Mesenteric fat pad (tissue), 1 donor: ENCODE results near the gene DOCK1. TPM values are rescaled to one million over a fixed set of nuclear protein-coding genes. Genes with fewer than 3 reads are reported as not detected.
"Not testable (repeated sequence)": the region's sequence is repeated elsewhere in the genome, so short reads cannot be mapped to it uniquely, and the experiment has no call there.

Experiments used
- DNase-seq: peaks from one replicate; pipeline ENCODE4 v3.0.0-alpha.2; 2020; ENCODE audit warnings: low spot score
- total RNA-seq: library from RNA; stranded (reverse); fragmentation: NEBNext Ultra II Directional; extraction: Animal tissue kit (Norgen Biotek cat#: 25700); gene quantifications from one replicate; pipeline ENCODE4 v1.2.1, GENCODE V29; 2021
- donor health status: DM: yes; HTN: yes; CAD: no.

DOCK1 gene
- total RNA-seq, 1 donor from 2014 or later = 46.0 TPM

DNA sequence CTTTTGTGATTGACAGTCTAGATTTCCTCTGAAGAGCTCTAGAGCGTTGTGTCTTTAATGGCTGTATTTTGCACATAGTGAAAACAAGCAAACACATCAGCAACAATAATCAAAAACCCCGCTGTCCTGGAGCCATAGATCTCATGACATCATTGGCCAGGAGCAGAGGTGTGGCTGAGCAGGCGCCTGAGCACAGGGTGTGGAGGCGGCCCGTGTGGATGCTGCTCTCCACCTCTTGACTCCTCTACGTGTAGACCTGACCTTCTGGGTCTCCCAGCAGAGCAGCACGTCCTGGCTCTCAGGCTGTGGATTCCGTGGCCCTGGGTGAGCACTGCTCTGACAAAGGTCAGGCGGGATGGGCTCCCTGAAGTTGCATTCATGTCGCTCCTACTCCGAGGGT, 354.1 kb downstream of the DOCK1 start:
- DNase-seq = no peak

DNA sequence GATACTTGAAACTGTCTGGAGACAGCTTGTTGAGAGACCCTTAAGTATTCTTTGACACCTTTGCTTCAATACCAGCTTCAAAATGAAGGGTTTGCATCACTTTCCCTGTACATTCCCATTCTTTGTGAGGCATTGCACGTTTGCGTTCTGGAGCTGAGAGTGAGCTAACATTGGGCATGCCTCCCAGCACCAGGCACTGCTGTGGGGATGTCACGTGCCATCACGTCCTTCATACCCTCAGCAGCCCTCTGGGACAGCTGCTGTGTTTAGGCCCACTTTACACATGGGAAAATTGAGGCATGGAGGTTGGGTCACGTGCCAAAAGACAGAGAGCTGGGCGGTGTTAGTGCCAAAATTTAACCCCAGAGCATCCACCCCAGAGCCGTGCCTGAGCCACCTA, 357.4 kb downstream of the DOCK1 start:
- DNase-seq = no peak

DNA sequence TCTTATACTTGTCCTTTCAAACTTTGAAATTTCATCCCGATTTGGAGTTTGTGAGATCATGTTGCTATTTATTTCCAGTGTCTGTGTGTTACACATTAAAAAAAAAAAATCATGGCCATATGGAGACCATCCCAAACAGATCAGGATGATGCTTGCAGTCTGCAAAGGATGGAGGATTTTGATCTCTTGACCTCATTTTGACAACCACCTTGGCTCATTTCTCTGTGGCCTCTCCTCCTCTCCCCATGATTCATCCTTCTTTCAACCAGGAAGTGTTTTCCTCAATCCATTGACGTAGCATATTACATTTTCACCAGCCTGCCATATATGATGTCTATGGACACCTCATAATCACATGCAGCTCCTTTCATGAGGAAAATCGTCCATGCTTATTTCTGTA, 360.1 kb downstream of the DOCK1 start:
- DNase-seq = no peak

DNA sequence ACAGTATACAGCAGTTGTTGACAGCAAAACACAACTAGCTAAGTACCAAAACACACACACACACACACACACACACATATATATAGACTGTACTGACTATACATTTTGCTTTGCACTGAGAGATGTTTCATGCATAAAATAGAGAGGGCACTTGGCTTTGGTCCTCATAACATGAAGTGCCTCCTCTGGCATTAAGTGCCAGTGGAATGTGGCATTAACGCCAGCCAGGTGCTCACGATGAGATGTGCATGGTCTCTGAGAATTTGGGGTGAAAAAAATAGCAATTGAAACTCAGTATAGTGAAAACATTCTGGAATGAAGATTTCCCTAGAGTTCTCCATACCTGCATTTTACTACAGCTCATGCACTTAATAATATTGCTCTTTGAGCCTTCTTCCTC, 361.2 kb downstream of the DOCK1 start:
- no peak for DNase-seq

DNA sequence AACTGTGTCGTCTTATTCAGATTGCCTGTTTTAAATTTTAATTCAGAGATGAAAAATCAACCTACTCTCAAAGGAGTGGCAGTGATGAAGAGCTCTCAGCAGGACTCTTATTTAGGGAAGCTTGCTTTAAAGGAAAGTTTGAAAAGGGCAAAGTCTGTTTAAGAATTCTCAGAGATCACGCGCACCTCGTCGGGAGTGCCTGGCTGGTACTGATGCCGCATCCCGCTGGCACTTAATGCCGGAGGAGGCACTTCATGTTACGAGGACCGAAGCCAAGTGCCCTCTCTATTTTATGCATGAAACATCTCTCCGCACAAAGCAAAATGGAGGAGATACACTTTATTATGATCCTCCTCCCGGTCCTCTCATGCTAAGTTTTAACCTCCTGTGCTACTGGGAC, 362.2 kb downstream of the DOCK1 start:
- DNase-seq = no peak

DNA sequence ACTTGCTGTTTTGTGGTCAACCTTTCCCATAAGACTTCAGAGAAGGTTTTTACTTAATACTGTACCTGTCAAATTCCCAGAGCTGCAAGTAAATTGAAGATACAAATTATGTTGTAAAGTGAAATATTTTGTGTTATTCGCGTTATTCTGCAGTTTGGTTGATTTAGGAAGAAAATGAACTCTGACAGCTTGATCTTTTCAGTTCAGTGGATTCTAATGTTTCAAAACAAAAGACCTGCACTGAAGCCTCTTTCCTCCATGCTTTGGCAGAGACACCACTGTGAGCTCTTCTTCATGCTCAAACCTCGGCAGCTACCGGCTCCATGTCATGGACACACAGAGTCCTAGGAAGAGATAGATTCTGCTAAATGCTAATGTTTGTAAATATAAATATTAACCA, 366.8 kb downstream of the DOCK1 start:
- no peak for DNase-seq

DNA sequence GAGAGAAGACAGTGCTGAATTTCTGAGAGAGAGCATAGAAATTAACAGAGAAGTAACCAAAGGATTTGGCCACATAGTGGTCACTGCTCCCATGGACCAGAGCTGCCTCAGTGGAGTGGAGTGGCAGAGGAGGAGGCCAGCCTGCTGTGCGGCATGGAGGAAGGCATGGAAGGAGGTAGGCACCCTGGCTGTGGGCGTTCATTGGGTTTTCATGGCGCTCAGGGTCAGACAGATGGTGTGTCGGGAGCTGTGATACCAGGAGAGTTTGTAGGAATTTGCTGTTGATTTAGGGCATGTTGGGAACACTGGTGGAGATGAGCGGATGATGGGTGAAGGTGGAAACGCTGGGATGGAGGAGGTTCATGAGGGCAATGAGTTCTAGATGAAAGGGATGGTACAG, 370.0 kb downstream of the DOCK1 start:
- DNase-seq = no peak

DNA sequence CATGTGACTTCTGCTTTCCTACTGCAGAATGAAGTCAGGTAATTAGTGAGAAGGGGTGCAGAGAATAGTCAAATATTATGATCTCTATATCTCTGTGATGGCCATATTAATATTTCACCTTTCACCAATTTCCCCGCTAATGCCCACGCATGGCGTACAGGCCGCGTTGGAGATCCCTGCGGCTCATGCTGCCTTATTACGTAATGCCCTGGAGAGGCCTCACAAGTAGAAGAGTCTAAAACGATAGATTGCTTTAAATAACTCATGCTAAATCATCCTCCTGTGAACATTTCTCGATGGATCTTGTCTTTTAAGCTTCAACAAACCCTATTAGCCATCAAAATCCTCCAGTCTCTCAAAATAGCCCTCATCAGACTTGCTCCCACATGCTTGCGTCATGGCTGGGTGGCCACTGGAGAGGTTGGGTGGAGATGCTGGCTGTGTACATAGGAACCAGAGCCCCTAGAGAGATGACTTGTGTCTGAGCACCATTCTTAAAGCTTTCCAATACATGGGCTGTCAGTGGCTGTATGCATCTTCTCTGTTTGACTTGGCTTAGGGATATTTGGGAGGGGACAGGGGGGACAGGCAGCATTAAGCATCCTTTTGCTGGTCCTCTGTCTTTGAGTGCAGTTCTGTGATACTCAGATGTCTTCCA, 370.7 kb downstream of the DOCK1 start:
- DNase-seq = no peak

DNA sequence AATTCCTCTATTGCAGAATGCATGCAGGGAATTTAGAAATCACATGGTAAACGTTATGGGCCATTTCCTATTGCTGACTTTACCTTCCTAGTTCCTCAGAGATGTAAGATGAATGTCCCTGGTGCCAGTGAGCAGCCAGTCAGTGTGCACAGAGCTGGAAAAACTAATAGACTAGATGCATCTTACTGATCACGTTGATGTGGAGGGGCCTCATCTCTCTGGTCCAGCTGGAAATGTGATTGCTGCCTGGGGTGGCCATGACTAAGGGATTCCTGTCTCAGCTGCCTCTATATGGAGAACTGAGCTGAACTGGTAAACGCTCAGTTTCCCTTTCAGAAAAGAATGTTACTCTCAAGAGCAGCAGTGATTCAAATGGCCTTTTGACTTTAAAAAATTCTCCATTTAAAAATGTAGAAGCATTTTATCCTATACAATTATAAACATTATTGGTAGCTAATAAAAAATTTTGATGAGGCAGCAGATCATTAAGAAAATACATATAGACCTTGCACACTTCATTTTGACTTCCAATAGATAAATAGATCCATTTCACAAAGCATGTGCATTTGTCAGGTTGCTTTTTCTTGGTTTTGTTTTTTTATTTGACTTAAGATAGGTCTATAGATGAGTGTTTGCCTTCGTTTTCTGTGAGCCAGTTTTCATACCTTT, 371.7 kb downstream of the DOCK1 start:
- DNase-seq = no peak

DNA sequence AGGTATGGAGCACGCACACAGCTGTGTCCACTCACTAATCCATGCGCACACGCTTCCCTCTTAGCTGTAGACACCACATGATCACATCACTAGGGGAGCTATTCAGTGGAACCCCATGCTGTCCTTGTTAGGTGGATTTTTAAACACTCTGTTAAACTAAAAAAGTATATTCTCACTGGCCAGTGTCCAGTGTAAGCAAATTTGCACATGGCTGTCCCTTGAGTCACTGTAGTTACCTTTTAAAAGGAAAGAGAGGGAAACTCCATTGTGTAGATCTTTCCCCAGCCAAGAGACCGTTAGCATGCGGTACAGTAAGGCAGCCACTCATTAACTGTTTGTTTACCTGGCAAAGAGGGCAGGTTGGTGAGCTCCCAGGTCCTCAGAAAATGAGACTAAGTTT, 372.8 kb downstream of the DOCK1 start:
- DNase-seq = no peak

DNA sequence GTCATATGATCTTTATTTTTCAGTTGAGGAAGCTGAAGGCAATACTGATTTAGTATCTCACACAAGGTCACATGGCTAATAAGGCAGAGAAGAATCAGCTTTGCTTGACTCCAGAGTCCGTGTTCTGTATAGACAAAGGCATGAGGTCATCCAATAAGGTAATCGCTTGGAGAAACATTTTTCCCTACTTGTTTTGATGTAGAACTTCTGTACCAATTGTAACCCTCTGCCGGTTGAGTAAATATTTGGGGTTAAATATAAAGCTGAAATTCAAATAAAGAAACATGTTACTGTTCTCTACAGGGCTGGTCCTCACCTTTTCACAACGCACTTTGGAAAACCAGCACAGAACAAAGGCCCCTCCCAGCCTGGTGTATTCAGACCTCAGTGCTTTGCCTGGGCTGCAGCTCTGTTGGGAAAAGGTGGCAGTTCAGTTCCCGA, 374.1 kb downstream of the DOCK1 start:
- no peak for DNase-seq

DNA sequence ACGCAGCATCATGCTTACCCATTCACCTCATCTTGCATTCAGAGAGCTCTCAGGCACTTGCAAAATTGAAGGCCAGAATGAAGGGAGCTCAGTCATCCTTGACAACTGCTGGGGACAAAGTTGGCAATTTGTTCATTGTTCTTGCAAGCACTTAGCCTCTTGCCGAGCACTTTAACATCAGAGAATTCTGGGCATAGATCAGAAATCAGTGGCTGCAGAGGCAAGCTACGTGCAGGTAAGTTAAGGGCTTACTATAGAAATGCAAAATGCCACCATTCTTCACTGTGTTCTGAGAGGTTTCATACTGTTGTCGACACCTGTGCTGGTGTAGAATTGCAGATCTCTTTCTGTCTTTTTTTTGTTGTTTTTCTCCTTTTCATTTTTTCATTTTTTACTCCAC, 375.2 kb downstream of the DOCK1 start:
- DNase-seq = no peak

DNA sequence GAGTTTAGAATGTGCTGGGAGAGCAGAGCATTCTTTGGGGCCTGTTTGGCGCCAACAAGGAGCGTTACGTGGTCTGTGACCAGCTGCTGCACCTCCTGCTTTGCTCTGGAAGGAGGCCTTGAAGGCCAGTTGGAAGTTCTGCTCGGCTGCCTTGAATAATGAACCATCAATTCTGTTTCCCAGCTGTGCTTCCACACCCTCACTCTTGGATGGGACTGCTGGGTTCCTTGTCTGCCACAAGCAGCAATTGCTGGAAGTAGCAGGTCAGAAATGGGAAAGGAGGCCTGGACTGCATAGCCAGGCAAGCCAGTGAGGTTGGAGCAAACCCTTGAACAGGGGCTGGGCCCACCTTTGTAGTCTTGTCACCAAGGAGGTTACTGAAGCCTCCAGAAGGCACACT, 377.8 kb downstream of the DOCK1 start:
- no peak for DNase-seq

DNA sequence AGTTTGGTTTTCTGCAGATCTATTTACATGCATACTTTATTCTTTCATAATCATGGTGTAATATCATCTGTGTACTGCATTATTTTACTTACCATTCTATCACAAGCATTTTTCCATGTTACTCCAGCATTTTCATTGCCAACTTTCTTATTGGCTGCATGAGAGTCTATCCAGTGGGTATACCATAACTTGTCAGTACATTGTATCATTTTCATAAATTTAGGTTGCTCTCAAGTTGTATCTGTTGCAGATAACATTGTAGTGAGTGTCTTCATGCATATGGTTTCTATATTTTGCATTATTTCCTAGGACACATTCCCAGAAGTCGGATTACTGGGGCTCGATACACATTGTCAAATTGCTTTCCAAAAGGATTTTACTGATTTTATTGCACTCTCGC, 378.3 kb downstream of the DOCK1 start:
- DNase-seq = no peak

DNA sequence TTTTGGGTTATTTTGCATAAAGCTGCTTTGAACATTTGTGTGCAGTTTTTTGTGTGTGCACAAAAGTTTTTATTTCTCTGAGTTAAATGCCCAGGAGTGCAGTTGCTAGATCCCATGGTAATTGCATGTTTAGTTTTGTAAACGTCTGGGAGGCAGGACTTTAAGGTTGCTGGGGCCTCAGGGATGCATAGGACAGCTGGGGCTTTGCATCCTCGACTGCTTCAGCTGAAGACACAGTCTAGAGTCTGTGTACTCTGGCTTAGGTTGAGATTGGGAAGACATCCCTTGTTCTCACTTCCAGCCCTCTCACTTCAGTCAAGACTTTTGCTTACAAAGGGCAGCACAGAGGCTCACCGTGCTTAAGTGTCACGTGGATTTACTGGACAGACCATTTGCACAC, 385.6 kb downstream of the DOCK1 start:
- no peak for DNase-seq

DNA sequence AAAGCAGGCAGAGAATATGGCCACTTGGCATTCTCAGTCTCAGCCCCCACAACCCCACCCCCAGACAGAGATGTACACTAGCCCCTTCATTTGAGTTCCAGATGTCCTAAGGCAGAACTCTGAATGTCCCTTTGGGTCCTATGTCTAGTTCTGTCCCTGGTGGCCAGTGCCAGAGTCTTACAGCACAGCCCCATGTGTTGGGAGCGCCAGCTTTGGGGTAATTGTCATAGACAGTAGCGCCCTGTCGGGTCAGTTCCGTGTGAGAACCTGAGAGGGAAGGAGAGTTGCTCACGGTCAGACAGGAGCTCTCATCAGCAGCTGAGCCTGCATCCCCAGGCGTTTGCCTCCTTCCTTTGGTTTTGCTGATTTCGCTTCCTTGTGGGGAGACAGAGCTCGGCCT, 386.1 kb downstream of the DOCK1 start:
- no peak for DNase-seq

DNA sequence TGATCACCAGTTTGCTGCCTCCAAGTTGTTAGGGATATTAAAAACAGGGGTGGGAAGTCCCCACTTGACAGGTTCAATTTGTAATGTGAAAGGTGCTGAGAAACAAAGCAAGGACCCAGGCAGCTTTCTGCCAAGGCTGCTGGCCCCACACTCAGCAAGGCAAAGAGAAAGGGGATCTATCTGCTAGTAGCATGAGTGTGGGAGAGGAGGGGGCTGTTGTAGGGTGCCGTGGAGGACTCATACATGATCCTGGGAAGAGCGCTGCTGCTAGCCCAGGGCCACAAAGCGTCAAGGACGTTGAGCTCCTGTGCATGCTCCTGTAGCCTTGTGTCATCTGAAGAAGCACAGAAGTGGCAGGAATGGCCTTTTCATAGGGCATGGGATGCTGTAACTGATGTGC, 387.7 kb downstream of the DOCK1 start:
- DNase-seq = no peak

DNA sequence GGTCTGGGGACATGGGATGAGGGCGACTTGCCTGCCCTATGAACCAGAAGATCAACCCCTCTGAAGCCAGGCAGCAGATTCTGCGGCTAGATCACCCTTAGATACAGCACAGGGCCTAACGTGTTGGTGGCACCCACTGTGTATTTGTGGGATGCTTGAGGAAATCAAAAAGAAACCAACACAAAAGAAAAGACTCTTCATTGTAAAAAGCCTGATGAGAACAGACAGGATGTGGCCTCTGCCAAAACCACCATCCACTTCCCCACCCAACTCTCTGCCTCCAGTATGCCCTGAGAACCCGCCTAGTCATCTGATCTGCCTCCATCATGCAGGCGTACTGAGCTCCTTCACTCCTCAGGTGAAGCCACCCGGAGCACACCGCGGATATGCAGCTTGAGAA, 388.4 kb downstream of the DOCK1 start:
- DNase-seq = no peak

DNA sequence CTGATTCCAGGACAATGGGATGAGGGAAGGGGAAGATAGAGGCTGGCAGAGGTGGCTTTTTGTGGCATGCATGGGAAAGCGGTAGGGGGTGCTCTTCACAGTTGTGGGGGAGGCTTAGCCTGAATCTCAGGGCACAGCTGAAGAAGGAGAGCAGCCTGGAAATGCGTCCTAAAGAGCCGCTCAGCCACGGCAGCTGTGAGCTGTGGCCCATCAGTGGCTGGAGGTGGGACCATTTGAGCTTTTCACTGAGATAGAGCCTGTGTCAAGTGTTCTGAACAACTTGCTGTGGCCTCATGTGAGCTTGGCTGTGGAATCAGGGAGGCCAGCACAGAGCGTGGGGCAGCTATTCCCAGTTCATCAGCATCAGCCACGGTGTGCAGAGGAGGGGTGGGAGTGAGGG, 391.5 kb downstream of the DOCK1 start:
- DNase-seq = no peak

DNA sequence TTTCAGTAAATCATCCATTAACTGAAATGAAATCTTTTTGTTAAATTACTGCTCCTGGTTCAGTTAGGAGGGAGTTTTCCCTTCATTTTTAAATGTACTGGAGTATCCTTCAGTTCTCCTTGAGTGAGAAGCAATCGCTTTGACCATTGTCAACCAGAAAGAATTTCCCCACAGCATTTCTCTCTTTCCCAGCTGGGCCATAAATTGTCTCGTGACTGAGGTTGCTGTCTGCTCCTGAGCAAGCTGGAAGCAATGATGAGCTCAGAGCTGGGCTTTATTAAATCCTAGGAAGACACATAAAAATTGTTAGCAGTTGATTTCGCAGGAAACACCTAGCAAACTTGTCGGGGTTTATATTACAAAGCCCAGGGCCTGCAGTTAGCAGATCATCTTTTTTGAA, 393.2 kb downstream of the DOCK1 start:
- DNase-seq = no peak

DNA sequence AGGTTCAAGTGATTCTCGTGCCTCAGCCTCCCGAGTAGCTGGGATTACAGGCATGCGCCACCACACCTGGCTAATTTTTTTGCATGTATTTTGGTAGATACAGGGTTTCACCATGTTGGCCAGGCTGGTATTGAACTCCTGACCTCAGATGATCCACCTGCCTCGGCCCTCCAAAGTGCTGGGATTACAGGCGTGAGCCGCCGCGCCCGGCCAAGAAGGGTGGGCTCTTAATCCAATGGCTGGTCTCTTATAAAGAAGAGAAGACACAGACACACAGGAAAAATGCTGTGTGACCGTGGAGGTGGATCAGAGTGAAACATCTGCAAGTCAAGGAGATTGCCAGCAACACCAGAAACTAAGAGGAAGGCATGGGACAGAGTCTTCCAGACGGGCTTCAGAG, 394.0 kb downstream of the DOCK1 start:
- DNase-seq = not testable (repeated sequence)

DNA sequence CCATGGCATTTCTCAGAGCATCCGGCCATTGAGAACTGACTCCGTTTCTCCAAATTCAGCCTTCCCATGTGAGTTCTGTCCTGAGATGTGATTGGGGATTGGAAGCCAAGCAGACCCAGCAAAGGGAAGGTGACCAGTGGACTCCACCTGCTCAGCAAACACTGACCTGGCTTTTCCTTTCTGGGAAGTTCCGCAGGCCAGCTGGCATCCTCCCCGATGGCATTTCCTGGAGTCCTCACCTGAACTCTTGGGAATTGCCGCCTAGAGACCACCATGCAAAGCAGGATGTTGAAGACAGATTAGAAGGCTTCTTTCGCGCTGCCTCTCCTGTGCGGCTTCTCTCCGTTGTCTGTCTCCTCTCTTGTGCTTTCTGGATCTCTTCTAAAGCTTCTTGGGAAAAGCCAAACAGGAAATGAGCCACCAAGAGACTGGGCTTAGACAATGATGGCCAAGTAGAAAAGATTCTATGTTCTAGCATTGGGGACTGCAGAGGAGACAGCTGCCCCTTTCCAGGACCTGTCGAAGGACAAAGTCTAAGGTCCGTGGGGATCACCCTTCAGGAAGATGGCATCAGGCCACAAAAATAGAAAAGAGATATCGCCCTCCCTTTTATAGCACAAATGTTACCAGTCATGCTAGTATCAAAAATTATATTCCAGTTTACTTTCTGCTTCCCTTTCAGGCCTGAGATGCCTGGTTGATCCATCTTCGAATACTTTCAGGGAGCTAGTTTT, 394.9 kb downstream of the DOCK1 start:
- DNase-seq = no peak

DNA sequence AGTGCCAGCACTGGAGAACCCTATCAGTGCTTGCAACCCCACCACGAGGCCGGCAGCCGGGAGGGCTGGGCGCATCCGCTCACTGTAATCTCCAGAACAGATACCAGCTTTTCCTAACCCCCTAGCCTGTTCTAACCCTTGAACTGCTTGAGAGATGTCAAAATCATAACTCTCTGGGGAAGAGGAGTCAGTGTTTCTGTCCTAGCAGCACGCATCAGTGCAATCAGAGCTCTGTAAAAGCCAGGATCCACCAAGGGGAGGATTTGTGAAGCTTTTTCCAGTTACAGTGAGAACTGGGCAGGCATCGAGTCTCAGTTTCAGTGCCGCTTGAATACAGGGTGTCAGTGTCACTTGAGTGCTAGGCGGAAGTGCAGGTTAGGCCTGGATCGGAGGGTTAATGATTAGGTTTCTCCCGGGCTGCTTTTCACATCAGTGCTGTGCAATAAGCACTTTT, 395.7 kb downstream of the DOCK1 start:
- no peak for DNase-seq
